ENCODE measurements around the gene CD36.
"Not testable (repeated sequence)": the region's sequence is repeated elsewhere in the genome, so short reads cannot be mapped to it uniquely, and the experiment has no call there.

Gene CD36

DNA sequence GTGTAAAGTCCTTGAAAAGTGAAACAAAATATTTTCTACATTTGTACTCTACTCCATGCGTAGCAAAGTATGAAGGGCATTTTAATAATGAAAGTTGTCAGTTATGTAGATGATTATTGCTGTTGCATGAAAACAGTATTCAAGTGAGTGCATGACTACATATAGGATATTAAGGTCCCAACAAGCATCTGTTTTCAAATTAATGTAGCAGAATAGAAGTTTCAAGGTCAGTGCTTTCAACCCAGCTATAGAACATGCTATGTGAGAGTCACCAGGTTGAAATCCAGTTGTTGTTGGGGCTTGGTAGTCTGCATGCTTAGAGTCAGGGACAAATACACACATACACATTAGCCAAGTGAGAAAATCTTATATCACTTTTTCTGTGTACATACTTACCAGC is 14.8 kb downstream of the CD36 start:
- DNase-seq (ENCODE audit: low spot score) = no peak

DNA sequence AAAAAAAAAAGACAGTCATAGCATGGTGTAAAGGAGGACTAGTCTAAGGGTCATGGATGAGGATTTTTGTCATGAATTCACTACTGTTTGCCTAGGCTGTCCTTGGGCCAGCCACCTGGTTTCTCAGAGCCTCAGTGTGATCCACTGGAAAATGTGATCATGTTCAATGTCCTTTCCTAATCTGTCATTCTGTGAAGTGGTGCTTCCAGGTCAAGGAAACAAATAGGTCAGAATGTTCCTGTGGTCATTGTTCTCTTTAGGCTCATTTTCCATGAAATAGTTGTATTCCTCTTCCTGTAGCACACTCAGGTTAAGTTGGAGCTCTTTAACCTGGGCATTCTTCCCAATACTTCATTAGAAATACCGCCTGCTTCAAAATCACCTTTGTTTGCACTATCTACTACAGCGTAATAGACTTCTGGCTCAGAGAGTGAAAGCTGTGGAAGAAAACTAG is 16.5 kb downstream of the CD36 start:
- no peak for DNase-seq (ENCODE audit: low spot score)

DNA sequence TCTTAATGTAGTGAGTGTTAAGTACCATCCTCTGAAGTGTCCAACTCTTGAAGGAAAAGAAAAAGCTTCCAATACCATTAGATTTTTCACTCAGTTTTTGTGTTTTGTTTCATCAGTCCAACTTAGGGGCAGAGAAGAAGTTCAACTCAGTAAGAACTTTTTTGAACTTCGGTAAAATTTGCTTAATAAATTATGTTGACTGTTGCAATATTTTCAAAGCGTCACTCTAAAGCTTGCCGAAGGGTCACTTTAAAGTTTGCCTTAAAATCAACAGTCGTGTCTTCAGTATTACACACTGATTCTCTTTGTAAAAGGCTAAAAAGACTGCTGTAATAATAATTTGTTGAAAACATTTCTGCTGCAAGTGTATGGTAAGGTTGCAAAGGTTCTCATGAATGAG is 17.6 kb downstream of the CD36 start:
- no peak for DNase-seq (ENCODE audit: low spot score)

DNA sequence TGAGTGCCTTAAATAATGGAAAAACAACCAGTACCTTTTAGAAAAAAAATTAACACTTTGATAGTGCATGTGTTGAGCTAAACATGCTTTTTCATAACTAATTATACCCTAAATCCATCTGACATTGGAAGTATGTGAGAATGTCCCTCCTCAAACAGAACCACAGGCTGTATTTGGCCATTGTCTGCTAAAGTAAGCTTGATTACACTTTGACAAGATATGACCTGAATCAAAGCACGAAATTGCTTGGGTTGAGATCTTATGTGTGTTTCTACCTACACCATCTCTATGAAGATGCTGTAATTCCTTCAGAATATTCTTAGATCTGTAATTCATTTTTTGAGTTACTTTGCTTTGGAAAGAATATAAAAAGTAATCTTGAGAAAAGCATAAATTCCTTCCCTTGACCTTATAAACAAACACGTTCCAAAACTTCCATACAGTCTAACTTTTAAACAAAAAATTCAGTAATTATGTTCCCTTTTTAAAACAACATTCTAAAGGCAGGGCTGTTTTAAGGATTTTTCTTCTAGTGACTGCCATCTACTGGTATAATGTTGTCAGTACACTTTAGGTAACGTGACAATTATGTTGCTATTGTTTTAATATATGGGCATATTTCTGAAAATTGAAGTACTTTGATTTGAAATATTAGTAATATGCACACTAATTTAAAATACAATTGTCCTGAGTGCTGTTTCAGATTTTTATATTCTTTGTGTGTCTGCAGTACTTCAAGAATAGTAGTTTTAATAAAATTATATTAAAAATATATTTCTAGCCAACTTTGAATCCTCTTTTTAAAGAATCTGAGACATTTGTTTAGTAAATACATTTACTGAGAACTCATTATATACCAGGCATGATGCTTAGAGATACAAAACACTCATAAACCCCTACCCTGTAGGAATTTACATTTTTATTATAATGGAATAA is 20.9 kb downstream of the CD36 start:
- DNase-seq (ENCODE audit: low spot score) = peak; percentile 48

DNA sequence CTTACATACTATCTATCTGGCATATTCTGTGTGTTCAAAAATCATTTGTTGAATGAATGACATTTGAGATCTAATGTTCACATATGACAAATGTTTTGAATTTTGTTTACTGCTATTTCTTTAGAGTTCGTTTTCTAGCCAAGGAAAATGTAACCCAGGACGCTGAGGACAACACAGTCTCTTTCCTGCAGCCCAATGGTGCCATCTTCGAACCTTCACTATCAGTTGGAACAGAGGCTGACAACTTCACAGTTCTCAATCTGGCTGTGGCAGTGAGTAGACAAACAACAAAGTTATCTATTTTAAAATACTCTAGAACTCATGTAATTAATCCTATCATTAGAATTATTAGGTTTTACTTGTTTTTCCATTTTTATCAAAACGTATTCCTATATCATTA is 22.5 kb downstream of the CD36 start:
- no peak for DNase-seq (ENCODE audit: low spot score)

DNA sequence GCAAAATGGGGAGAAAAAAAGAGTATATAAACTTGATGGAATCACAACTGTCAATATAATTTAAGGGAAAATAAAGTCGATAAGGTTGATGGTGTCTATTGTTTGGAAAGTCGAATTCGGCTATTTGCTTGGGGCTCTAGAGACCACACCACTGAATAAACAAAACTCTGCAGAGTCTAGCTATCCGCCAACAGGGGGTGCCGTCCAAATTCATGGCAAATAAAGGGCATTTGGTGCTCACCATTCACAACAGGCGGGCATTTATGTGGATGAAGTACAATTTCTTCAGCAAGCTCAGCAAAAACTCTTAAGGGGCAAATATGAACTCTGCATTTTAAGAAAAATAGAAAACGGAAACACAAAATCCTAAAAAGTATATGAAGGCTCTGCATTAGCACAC is 23.3 kb downstream of the CD36 start:
- no peak for DNase-seq (ENCODE audit: low spot score)

DNA sequence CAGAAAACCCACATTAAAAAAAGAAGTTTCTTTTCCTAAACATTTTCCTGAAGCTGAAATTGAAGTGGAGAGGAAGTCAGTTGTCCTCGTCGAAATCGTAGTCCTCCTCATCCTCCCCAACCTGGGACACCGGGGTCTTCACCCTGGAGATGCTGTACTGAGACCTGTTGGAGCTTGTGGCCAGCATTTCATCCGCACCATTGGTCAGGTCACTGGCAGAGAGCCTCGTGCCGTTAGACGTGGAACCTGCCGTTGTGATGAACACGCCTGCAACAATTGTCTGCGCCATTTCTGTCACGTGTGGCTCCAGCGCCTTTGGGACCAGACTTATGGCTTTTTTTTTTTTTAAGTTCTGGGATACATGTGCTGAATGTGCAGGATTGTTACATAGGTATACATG is 23.8 kb downstream of the CD36 start:
- DNase-seq (ENCODE audit: low spot score) = no peak

DNA sequence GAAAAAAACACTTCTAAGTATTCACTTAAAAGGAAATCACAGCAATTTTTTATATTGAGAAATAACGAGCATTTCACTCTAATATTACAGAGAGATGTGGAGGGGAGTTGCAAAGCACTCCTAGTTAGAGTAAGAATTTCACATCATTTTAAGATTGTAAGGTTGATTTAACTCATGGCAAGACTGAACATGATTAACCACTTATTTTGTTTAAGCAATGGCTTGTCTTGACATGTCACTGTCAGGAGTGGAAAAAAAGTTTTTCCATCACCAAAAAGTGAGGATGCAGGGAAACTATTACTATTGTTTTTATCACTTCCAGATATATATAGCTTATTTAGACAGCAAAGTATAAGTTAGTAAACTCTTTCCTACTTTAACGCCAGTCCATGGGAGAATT is 27.1 kb downstream of the CD36 start:
- no peak for DNase-seq (ENCODE audit: low spot score)

DNA sequence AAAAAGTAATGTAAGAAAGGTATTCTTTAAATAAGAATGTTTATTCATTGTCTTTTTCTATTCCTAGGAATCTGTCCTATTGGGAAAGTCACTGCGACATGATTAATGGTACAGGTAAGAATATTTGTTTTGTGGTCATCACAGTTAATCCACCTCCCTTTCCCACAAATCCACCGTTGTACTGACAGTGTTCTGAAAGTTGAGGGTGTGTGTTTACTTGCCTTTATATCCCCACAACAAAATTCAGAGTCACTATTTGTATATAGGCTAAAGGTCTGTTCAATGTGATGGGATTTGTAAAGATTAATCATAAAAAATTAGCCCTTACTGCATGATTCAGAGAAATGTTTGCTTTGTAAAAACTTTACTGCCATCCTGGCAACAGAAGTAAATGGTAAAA is 27.9 kb downstream of the CD36 start:
- DNase-seq (ENCODE audit: low spot score) = no peak

DNA sequence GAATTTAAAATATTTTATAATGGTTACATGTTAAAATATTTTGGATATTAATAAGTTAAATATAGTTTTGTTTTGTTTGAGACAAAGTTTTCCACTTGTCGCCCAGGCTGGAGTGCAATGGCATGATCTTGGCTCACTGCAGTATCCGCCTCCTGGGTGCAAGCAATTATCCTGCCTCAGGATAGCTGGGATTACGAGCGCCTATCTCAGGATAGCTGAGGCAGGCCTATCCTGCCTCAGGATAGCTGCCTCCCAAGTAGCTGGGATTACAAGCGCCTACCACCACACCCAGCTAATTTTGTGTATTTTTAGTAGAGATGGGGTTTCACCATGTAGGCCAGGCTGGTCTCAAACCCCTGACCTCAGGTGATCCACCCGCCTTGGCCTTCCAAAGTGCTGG is 30.9 kb downstream of the CD36 start:
- DNase-seq (ENCODE audit: low spot score) = not testable (repeated sequence)

DNA sequence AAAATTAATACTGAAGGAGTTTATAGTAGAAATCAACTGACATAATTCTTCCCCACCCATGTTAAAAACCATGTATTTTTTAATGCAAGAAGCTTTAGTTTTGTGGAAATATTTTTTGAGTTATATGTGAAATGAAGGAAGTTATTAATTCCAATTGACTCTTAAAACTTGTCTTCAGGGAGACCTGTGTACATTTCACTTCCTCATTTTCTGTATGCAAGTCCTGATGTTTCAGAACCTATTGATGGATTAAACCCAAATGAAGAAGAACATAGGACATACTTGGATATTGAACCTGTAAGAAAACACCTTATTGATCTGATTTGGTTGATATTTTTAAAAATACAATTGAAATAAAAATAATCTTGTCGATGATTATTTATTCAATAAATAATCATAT is 33.3 kb downstream of the CD36 start:
- no peak for DNase-seq (ENCODE audit: low spot score)

DNA sequence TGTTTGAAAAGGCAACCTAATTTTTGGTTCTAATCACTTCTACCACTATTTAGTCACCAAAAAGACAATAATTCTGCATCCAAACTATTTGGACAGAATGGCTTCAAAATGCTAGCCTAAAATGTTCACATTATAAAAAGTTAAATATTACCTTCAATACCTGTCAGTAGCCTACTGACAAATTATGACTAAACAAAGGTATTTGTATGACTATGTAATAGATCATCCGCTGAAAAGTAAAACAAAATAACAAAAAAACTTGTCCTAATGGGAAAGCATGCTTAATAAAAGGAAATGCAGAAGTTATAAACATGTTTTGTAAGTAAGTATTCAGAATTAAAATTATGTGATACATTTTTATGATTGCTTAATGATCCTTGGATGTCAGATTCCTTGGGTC is 36.6 kb downstream of the CD36 start:
- DNase-seq (ENCODE audit: low spot score) = no peak

DNA sequence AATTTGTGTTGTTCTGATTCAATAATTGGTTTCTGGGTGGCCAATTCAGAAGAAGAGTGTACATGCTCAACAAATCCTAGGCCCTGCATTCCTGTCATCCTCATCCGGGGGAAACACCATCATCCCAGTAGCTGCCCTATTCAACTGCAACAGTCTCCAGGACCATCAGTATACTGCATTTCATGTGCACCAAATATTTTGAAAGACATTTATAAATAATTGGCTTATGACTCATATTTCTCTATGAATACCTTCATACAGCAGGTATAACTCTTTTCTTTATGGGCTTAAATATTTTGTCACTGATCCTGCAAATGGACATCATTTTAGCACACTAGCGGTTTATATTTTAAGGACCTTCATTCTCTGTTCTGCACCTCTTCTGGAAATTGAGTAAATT is 38.0 kb downstream of the CD36 start:
- DNase-seq (ENCODE audit: low spot score) = no peak

DNA sequence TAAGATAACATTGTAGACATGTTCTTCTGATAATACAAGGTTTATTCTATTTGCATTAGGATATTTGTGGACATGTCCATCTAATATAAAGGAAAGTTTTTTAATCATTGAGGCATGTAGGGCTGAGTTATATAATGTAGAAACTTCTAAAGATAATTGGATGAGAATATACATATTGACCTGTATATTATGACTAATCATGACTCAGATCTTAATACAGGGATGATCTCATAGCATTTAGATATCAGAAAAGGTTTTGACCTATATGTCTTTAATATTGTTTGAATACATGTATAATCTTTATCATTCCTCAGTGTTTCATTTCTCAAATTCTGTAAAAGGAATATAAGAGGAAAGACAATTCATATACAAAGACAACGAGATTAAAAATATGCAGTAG is 39.2 kb downstream of the CD36 start:
- no peak for DNase-seq (ENCODE audit: low spot score)

DNA sequence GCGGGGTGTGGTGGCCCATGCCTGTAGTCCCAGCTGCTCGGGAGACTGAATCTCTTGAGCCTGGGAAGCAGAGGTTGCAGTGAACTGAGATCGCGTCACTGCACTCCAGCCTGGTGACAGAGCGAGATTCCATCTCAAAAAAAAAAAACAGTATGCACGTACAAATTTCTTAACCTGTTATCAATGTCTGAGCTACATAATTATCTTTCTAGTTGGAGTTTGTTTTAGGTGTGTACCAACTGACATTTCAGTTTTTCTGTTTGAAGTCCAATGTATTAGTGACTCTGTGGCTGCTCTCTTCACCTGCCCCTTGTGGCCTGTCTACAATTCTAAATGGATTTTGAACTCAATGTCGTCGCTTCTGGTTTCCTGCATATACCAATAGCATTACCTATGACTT is 40.3 kb downstream of the CD36 start:
- no peak for DNase-seq (ENCODE audit: low spot score)

DNA sequence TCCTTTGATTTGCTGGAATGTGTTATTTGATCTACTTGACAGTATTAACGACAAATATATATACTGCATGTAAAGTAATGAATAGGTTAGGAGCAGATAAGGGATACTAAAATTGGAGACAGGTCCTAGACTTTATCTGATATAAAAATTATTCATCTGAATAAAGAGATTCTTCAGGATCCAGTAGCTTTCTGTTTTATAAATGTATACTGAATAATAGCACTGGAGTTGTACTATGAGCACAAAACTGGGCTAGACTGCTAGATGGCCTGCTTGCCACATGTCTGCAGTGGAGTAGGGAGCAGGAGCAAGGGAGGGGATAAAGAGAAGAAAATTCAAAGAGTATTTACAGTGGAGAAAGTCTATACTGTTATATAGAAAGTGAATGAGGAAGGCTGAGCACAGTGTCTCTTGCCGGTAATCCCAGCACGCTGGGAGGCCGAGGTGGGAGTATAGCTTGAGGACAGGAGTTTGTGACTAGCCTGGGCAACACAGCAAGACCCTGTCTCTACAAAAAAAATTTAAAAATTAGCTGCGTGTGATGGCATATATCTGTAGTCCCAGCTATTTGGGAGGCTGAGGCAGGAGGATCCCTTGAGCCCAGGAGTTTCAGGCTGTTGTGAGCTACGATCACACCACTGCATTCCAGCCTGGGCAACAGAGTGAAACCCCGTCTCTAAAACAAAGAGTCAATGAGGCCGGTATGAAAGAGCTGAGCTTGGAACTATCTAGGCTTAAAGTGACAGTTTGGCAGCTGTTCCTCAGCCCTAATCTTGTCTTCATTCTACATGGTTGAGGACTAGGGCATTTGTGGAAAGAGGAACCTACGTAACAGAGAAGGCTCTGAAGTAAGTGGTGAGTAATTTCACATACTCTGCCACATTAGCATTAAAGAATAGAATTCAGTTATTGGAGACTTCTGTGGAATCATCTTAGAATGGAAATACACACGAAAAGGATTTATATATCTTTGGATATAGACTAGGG is 41.8 kb downstream of the CD36 start:
- DNase-seq (ENCODE audit: low spot score) = no peak

DNA sequence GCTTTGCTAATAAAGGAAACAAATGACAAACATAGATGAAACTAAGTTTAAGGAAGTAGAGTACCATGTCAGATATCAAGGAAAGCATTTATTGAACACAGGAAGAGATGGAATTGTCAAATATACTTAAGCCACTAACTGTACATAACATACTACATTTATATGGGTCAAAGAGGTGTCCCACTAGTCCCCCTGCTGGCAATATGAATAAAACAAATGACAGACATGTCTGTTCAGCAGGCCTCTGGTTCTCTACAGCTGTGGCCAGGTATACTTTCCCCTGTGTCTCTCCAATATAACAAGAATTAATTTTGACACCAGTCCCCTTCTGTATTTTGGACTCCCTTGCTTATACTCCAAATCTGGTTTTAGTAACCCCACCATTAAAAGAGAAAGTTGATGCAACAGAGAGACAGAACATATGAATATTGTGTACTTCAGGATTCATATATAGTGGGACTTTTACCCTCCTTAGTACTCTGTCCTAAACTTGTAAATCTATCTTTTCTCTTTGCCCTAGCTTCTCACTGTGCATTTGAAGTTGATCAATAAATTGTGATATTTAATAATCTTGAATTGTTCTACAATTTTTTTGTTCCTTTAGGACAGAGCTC is 42.9 kb downstream of the CD36 start:
- peak; percentile 45 for DNase-seq (ENCODE audit: low spot score)

DNA sequence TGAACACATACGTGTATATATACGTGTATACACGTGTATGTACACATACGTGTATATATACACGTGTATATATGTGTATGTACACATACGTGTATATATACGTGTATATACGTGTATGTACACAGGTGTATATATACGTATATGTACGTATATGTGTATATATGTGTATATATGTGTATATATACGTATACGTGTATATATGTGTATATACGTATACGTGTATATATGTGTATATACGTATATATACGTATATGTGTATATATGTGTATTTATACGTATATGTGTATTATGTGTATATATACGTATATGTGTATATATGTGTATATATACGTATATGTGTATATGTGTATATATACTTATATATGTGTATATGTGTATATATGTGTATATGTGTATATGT is 44.3 kb downstream of the CD36 start:
- no peak for DNase-seq (ENCODE audit: low spot score)

DNA sequence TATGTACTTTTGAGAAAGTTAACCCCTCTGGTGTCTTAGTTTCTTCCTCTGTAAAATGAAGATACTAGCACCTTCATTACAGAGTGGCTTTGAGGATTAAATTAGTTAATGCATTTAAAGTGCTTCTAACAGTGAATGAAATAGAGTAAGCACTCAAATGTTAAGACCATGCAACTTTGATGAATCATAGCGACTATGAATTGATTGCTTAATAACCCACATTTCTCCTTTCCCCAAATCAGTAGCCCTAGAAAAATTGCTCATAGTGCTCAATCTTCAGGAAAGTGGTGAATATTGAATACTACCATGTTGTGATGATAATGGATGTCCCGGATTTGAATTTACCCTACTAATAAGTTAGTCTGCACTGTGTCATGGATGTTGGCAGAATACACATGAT is 48.1 kb downstream of the CD36 start:
- DNase-seq (ENCODE audit: low spot score) = peak; percentile 27

DNA sequence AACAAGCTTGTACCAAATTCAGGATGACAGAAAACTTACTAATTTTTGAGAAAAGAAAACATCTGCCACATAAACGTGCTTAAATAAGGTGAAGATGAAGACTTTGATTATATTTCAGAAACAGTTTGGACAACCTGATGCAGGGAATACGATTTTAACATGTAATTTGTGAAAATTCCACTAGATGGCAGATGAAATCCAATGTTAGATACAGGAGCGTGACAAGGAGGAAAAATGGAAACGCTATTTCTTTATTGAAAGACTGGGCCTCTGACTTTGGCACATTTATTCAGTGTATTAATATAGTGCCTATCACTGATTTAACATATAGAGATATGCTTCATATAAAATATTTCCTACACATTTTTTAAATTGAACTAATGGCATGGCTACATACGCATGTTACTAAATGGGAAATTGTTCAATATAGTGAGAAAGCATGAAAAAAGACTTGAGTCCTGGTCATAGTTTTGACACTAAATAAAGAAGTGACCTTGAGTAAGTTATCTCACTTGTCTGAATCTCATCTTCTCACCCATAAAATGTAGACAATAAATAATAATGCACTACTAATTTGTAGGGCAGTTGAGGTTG is 60.7 kb downstream of the CD36 start:
- DNase-seq (ENCODE audit: low spot score) = peak; percentile 41

DNA sequence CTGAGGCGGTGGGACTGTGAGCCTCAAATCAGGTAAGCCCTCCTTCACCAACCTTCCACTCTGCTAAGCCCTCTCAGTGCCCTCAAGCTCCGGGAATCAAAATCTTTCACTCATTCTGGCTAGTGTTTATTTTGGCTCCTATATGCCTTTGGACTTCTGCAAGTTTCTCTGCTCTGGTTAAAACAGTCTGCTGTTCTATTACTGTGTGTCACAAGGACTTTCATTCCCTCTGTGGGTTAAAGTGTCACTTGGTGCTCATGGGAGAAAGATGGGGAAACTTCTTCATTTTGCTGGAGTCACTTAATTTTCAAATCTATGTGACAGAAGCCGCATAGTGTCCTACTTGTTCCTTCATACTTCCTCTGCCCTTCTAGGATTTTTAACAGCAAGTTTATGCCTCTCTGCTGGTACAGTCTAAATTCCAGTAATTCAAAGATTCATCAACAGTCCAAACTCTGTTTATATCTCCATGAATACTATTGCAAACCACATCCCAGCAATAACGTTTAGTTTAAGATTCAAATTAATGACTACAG is 61.3 kb downstream of the CD36 start:
- DNase-seq (ENCODE audit: low spot score) = no peak

DNA sequence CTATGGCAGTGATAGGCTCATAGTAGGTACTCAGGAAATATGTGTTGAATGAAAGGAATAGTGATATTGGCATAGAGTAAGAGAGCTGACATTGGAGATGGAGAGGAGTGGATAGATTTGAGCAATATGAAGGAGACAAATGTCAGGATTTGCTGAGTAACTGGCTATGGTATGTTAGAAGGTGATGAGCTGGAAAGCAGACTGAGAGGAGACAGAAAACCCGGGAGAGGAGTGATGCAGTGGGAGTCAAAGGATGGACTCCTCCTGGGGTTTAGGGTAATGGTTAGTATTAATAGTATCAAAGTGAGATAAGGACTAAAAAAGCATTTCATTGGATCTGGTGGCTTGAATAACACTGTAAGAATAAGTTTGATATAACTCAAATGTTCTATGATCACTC is 64.8 kb downstream of the CD36 start:
- DNase-seq (ENCODE audit: low spot score) = no peak
